Stimulated activated naive CD8-positive, alpha-beta T cell treated with anti-CD3 and anti-CD28 coated beads, Interleukin-15, Interleukin-2, amounts not matched to agents 100 U/mL and 50 U/mL, for 24 hours (primary cell): Measurements from ENCODE around the gene EXOC1L.

ENCODE experiments used
- ATAC-seq: fragments of 150-1000 bp; cut with Tn5 transposase; one replicate; pipeline ENCODE4 v1.10.0; 2021
- DNase-seq: peaks from one replicate; pipeline ENCODE4 v3.0.0; 2021

Gene EXOC1L

DNA sequence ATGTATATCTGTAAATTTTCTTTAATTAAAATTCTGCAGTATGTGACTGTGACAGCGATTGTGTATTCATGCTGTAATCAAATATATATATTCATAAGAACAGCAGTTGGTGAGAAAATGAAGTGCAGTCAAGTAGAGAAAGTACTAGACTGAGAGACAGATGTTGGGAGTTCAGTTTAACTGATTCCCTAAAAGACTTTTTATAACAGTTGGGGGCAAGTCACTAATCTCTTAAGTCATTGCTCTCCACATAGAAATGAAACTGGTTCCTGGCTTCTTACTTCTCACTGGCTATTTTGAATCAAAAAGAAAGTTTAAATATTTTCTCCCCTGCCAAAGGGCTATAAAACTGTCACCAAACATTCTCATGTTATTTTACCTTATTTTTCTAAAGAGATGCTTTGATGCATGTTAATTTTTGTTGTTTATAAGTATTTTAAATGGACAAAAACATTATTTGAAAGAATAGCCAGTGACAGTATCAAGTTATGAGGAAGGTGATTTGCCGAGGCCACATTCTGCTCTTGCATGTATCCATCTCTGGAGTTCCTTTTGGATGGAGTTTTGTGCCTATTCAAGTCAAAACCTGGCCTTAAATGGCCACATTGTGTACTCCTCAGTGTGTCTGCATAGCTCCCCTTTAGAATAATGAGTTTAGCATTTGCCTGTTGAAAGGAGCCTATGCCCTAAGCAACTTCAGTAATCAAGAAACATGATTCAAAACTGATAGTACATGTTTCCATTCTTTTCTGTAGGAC lies 64.7 kb downstream of the EXOC1L start:
- ATAC-seq = no peak
- DNase-seq = no peak

- DNase-seq (no peak), ATAC-seq (no peak)
These were observed 65.2 kb downstream of the EXOC1L start for GRCh38 chr4:55884851-55885219.
